HS-27A (cell line): ENCODE results near the gene MET.

Experiments
- DNase-seq: peaks from one replicate; pipeline ENCODE4 v3.0.0-alpha.2; 2012; ENCODE audit warnings: low read depth, missing footprints

Gene MET

DNA sequence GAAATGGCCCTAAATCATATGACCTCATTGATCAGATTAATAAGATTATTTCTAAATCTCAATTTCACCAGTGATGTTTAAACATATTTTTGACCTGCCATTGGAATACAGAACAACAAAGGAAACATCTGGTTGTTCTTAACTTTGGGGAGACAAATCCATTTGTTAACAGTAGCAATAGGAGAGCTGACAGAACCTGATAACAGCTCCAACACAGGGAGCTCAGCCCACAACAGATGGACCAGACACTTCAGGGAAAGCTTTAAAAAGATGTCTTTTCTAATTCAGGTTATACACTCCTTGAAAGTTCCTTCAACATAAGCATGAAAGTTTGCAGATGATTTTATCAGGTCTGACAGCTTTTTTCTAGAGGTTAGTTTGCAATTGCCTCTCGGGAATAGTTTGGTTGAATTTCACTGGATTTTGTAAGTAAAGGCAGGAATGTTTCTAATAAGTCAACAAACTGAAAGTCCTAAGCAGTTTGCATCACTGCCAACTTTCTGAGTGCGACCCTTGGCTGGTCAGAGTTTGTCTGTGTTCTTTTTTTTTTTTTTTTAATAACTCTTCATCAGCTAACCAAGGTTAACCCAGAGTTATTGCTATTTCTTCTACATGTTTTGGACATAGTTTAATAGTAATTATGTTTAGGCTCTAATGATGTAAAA is 6.5 kb upstream of the MET start:
- DNase-seq: no peak

DNA sequence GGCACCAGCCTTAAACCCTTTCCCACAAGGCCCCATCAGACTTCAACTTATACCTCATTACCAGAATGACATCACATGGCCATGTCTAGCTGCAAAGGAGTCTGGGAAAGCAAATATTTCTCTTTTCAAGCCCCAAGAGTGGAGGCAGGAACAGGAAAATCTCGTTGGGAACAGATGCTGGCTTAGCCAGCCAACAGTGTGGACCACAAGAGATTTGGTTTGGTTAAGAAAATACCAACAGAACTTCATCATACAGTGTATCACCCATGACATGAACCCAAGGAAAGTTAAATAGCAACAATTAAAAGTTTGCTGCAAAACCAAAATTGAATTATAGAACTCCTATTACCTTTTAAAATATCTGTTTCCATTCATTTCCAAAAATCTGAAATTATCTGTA is 2.2 kb upstream of the MET start:
- no peak for DNase-seq

DNA sequence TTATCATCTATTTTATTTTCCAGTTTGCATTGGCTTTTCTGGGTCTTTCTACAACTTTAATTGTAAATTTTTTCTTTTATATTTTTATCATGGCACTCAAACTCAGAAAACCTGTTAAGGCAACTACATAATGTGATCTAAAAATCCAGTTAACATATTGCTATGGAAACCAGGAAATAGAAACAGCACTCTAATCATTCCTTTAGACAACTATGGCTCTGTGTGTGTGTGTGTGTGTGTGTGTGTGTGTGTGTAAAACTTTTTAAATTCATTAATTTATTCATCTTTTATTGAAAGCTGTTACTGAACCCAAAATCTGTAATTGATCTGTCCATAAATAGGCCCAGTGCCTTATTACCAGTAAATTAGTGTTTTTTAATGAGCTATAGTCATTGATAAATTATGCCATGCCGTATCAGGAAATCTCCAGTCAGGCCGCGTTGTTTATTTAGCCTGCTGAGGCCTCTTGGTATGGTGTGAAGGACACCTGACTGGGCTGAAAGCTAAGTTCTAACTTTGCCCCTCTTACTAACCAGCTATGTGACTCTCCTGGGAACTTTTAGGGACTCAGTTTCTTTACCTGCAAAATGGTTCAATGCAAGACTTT is 1.5 kb upstream of the MET start:
- no peak for DNase-seq

DNA sequence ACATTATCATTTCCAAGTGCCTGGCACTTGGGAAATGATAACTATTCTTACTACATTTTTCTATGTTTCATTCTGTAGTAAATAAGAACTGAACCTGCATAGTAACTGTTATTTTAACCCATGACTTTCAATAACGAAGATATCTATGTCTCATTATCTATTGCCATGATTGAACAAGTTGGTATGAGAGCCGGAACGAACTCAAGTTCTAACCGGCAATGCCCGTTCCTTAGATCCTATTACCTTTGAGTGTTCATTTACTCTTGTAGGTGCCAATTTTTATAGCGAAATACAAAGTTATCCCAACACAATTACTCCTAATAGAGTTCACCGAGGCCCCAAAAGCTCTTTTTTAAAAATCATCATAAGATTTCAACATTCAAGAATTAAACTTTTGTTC is 885 bp upstream of the MET start:
- DNase-seq: no peak

DNA sequence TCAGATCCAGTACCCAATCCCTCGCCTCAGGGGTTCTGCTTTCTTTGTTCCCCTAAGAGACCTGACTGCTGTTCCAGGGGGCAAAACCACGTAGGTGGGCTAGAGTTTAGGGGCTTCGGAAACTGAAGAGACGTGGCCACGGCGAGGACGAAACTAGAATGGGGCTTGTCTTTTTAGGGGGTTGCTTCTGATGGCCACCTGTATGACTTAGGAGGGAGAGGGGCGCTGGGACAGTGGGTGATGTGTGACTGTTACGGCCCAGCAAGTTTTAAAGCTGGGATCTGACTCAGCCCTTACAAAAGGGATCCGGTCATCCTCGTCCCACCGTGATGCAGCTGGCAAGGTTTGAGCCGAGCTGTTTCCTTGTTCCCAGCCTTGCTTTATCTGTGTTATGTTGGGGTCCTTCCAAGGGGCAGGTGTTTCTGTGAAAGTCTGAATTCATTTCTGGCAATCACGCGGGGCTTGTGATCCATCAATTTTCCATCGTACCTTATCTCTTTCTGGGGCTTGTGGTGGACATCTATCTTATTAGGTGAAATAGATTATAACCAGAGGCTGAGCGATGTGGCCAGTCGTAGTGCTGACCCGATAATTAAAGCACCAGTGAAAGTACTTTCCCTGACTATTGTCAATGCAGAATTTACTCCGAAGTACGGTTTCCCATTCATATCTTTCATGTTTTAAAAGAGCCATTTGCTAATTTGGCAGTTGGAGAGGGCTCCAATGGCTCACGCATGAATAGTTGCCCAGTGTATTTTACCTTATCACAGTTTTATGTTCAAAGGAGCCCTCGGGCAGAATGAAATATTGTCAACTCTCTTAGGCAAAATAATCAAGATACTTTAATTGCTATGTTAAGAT is 830 bp downstream of the MET start:
- DNase-seq: no peak

DNA sequence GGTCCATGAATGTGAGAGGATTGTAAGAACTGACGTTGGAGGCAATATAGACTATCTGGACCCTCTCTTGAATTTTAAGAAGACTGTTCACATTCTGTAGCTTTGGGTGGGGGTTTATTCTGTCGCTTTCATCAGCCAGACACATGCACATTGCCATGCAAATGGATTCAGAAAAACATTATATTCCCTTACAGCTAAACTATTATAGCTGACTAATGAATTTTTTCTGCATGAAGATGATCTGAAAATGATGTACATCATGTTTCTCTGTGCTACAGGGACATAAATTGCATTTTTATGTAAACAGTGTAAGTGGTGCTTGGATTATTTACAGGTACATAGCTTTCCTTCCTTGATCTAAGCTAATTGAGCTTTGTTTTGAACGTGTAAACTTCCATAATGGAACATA is 1.5 kb downstream of the MET start:
- no peak for DNase-seq

DNA sequence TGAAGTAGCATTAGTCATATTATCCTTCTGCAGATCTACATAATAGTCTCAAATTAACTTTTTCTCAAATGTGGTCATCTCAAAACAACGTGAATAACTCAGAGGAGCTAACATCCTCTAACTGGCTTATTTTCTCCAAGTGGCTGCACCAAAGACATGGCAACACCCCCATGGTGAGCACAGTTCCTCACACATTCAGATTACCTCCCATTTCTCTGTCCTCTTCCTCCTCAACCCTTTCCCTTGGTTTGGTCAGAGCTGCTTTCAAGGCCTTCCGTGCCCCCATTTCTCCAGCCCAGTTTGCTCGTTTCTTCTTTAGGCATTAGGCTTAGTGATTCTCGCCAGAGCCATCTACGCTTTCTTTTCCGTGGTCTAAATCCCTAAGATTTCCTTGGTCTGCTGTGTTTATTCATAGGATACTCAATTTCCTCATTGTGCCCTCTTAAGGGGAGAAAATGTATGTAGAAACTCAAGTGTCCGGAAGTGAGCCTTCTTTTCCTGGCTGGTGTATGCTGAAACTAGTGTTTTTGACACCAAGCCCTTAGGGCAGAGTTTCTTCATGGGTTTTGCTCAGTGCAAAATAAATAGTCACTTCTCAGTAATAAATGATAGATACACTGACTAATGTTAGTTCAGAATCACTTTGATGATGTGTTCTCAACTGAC is 2.6 kb downstream of the MET start:
- DNase-seq: no peak

DNA sequence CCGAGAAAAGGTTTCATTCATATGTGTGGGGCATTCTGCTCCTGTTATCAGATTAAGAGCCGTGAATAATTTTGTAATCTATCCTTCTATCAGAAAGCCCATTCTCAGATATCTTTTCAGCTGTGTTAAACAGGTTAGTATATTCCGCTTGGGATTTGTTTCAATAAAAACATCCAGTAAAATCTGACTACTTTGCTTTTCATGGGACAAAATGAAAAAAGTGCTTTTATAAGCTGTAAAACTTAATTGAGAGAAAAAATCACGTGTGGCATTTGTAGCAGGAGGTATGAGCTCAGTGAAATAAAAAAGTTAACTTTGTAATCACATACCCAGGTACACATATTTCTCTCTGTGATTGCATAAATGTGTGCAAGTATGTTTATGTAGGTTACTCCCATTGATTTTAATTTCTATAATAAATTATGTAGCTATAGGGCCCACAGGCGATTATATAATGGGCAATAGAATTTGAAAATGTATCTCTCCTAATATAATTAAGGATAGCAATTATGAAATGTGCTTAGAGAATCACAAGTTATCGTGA is 3.9 kb downstream of the MET start:
- DNase-seq: no peak

DNA sequence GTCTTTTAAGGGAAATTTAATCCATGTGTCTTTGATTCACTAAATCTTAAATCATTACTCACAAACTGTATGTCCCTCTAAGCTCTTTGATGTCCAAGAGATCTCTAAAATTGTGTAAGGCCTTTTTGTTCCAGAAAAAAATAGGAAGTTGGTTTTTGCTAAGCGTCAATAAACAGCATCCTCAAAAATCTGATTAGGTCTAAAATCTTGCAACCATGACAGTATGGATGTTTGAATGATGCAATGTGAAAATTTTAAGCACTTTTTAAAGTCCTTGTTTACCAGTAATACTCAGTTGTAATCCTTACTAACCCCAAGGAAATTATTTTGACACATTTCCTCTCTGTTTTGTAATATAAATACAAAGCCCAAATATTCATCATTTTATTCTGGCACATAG is 6.8 kb downstream of the MET start:
- no peak for DNase-seq

DNA sequence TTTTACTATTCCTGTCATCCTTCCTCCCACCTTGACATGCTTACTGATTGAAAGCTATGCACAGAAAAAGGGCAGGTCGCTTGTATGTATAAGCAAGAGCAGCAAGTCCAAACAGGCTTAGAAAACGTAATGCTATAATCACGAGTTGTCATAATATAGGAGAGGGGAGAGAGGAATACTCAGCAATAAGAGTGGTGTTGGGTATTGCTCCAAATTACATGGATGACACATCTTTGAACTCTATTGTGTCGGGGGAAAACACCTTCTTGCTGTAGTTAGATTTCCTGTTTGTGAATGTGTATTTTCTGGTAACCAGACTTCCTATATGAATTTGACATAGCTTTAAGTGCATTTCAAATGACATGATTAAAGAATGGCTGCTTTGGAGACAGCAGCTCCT is 7.5 kb downstream of the MET start:
- no peak for DNase-seq

DNA sequence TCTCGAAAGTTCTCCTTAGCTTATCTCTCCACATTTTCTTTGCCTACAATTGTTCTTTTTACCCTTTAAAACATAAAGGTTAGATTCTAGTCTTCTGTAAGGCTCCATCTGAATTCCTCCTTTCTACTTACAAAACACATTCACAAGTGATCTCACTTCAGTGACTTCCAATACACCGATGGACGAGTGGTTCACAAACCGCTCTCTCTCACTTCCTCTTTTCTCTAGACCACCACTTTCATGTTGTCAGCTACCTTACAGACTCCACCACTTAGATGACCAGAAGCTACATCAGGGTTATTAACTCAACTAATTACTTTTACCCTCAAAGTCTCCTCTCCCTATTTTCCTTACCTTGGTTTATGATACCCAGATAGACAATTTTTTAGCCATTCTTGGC is 11.8 kb downstream of the MET start:
- DNase-seq: no peak

DNA sequence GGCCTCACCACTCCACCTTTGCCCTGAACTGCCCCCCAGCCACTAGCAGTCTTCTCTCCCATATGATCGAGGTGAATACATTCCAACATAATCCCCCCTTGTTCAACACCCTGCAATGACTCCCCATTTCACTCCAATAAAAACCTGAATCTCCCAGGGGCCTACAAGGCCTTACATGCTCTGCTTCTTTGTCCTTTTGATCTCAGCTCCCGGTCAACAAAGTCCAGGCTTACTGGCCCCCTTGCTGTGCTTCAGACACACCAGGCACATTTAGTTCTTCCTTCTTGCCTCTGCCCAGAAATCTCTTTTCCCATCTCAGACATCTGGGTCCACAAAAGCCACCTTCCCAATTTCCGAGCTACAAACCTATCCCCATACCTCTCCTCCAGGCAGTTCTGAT is 14.0 kb downstream of the MET start:
- no peak for DNase-seq

DNA sequence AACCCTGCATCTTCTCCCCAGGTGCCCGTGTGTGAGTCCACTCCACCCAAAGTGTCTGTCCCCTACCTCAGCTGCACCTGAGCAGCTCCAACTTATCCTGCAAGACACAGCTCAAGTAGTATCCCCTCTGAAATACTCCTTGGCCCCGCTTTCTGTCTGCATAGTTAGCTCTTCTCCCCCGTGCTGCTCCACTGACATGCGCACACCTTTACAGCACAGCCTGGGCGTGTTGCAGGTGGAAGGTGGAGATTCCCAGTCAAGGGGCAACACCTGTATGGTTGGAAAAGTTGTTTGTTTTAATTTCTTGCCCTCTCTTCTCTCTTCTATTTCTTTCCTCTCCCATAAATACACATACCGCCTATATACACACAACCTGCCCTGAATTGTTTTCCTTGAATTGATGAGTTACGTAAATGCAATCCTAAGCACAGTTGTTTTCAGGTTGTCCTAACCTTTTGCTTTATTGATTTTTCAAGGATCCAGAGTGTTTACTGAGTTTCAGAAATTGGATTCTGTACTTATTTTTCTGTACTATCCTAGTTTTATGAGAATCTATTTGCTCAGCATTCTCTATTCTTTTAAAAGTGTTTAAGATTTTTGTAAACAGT is 14.9 kb downstream of the MET start:
- no peak for DNase-seq

DNA sequence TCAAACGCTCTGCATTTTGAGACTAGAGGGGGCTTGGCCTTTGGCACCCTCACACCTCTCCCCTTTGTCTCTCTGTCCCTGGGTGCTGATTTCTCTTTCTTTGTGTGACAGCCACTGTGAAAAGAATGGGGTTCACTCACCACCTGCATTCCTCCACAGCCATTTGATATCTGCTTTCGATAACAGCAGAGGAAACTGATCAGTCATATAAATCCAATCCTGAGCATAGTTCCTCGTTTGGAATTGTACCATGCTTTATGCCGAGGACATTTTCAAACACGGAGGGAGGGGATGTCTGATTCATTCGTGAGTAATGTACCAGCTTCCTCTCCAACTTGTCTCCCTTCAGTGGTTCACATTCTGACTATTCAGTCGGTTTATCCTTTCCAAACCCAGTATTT is 15.8 kb downstream of the MET start:
- DNase-seq: no peak

DNA sequence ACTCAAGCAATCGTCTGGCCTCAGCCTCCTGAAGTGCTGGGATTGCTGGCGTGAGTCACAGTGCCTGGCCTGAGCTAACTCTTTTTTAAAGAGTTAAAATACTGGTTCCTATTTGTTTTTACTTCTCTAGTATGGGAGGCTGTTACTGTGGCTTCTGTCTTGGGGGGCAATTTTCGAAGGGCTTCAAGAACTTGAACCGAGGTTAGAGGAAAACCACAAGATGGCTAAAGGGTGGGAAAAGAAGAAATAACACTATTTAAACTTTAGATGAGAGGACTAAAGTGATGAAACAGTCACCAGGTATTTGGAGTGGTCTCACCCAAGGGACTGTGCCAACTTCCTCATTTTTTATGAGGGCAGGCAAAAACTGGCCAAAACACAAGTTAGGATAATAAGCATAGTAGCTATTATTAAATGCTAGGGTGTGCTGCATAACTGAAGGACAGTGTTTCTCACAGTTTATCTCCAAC is 17.8 kb downstream of the MET start:
- DNase-seq: no peak

DNA sequence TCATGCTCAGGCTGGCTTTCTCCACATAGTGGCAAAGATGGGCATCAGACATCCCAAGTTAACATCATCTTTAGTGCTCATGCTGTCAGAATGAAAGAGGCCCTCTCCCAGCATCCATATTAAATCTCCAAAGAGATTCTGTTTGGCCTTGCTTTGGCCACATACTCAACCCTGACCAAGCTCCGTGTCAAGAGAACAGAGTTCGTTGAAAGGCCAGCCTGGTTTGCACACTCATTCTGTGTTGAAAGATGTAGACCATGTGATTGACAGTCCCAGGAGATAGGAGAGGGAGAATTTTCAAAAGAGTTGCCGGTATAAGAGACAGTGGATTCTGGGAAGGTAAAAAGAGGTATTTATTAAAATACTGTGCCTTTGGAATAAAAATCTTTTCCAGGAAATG is 19.7 kb downstream of the MET start:
- DNase-seq: no peak

DNA sequence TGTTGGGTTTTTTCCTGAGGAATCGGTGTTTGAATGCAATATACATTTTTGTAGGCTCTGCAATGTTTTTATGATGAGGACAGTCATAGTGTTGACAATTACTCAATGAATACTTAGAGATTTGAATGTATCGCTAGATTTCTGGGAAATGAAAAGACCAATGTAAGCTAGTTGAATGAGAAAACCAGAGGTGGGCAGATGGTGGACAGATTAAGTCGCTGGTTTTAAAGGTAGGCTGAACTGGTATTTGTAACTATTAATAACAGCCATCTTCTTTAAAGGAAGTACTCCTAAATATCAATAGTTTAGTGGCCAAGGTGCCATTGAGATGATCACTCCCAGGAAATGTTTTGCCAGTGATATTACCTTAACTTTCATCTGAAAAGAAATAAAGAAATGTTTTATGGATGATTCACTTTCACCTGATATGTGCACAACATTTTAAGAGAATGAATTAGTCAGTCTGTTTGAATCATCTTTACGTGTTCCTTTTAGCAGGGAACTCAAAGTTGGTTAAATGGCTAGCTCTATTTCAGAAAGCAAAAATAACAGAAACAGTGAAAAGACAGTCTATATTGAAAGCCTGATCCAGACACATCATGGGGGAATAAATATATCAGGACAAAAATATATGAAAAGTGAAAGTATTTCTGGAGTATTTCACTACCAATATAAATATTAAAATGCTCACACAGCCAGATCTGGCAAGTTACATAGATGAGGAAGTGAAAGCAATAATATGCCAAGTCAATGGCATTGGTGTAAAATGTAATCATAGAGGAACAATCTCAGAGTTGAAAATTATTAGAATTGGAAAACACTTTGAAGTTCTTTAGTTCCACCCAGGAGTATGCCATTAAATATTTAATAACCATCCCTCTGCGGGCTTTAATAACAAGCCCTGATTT is 20.7 kb downstream of the MET start:
- DNase-seq: no peak

DNA sequence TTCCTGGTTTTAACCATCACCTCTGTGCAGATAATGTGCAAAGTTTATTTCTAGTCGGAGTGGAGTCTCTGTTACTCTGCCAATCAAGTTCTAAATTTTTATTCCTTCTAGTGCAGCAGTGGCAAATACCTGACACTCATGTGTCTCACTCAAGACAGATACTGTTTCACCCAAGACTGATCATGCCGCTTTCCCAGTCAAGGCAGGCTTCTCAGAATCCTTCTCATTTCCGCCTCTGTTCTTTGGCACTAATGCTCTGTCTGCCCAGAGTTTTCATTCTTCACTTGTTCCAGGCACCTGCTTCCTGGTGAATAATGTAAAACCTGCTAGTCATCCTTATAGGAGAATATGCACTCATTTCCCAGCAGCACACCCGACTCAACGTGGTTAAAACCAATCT is 24.7 kb downstream of the MET start:
- no peak for DNase-seq

DNA sequence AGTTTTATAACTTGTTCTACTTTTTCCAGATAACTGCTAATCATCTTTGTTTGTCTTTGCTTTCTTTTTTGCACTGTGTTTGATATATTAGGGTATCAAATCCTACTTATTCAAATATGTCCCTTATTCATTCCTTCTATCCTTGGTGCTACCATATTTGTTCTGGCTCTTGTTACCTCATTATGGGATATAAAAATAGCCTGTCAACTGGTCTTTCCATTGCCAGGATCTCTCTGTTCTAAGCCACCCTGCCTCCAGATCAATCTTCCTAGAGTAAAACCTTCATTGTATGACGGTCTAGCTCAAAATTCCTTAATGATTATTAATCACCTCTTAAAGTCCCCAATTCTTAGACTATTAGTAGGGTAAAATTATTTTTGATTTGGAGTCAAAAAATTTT is 25.2 kb downstream of the MET start:
- DNase-seq: no peak

DNA sequence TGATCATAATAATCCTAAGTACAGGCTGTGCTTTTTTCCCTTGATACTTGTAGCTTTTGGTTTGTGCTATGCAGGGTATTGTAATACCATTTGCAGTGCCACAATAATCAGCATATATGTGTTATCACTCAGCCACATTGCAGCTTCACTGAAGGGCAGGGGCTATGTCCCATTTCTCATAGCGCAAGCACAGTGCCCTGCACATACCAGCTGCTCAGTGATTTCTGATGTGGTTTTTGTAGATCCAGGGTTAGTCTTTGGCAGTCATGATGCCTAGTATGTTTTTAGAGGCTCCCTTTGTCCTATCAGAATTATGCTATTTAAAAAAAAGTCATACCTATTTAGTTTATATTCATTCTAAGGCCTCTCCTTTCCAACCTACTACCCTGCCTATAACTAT is 25.8 kb downstream of the MET start:
- no peak for DNase-seq

DNA sequence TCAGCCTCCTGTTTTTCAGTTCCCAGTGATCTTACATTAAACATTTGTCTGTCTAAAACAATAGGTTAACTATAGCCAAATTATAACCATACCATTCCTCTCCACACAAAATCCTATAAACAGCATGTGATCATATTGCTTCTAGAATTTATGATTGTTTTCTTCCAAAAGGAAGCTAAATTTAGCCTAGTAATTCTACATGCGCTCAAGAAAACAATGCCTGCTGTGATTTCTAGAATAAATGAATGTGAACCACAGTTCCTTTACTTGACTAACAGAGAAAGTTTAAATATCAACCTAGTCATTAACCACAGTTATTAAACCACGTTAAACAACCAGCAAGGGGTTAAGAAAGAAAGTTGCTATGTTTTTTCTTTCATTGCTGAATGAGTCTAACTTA is 26.4 kb downstream of the MET start:
- no peak for DNase-seq
